Measurements from ENCODE around the gene SERTM1.

SERTM1 gene

DNA sequence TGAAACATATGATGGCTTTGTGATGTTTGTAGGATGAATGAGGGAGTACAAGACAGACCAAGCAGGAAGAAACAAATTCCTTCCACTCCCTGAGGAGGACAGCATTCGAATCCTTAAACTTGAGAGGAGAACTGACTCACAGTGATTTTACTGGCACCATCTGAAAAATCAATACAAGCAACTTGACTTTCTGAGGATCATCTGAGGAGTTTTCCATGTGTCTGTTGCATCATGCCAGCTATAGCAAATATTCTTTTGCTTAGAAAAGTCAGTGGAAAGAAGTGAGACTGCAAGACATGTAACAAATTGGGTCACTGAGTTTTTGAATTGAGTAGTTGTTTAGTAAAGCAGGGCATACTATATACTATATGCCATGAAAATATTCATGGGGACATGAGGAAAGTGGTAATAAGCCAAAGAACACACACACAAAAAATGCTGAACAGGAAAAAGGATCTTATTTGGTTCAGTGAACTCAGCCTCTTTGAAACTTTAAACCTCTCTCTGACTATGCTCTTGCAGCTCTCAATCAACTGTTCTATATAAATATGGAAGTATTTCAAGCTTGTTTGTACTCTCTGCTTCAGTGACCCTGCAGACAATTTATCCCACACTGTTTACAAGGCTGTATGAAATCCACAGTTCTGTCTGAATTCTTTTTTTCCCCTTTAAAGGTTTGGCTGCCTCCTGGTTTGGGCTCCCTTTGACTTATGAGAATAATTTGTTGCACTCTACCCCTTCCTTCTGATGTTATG lies 35.5 kb downstream of the SERTM1 start:
- DNase-seq (ENCODE audit: low read depth in 1 of 2, low spot score in 1 of 2) = no peak

DNA sequence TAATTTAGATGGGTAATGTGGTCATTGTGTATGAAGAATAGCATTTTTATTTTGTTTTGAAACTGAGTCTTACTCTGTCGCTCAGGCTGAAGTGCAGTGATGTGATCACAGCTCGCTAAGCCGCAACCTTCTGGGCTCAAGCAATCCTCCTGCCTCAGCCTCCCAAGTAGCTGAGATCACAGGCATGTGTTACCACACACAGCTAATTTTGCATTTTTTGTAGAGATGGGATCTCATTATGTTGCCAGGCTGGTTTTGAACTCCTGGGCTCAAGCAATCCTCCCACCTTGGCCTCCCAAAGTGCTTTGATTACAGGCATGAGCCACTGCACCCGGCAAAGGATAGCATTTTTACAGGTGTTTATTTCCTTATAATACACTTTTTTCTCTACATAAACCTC lies 36.6 kb downstream of the SERTM1 start:
- no peak for DNase-seq (ENCODE audit: low read depth in 1 of 2, low spot score in 1 of 2)

DNA sequence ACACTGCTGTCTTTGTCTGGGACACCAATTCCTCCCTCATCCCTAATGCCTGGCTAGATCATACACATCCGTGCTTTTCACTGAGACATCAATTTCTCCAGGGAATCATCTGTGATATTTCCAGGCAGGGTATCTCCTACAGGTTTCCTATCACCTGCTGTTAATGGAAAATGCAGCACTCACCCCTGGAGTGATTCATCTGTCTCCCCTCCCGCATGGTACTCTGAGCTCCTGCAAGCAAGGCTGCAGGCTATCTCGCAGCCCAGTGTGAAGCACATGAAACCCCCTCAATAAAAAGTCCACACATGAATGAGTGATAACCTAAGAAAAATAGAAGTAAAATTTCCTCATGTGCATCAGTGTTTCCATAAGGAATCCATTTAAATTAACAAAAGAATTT lies 38.5 kb downstream of the SERTM1 start:
- DNase-seq (ENCODE audit: low read depth in 1 of 2, low spot score in 1 of 2) = no peak

DNA sequence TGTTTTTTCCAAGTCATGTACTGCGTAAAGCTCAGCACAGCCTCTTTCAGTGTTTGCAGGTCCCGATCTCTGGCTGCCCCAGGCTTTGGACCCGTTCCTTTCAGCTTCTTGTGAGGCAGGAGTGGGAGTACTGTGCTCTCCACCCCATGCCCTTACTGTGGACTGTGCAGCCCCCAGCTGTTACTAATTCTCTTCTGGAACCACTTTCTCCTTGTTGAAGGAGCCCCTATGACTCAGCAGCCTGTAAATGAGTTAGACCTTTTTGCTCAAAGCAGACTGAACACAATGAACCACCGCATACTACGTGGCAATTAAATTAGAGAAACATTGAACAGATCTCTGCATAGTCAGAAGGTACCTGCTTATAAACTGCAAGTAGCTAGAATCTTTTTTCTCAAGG lies 39.0 kb downstream of the SERTM1 start:
- no peak for DNase-seq (ENCODE audit: low read depth in 1 of 2, low spot score in 1 of 2)

DNA sequence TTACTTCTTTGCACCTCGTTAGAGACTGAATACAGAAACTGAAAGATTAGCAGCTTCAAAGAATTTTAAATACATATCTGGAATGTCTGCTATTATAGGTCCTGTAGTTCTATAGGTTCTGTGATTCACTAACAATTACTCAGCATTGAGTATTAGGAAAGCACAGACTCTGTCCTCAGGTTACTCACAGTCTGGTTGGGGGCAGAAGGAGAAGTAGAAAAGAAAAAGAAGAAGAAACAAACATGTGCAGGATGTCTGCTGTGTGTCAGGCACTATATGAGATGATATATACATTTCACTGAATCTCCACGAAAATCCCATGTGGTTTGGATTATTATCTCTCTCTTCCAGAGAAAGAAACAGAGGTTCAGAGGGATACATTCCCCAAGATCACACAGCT lies 40.1 kb downstream of the SERTM1 start:
- no peak for DNase-seq (ENCODE audit: low read depth in 1 of 2, low spot score in 1 of 2)

DNA sequence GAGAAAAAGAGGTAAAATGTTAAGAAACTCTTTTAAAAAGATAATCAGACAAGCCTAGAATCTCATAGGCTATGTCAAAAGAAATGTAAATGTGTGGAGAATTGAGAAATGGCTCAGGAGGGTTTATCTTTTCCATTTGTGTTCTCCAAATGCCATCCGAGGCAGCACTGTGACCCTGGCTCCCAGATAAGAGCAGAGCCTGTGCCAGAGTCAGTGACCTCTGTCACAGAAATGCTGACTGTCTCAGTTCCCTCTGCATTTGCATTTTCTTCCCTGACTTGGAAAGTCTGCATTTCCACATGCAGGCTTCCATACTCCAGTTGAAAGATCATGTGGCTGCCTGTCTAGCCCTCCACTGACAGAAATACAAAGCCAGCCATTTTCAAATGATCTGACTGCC lies 42.0 kb downstream of the SERTM1 start:
- no peak for DNase-seq (ENCODE audit: low read depth in 1 of 2, low spot score in 1 of 2)

DNA sequence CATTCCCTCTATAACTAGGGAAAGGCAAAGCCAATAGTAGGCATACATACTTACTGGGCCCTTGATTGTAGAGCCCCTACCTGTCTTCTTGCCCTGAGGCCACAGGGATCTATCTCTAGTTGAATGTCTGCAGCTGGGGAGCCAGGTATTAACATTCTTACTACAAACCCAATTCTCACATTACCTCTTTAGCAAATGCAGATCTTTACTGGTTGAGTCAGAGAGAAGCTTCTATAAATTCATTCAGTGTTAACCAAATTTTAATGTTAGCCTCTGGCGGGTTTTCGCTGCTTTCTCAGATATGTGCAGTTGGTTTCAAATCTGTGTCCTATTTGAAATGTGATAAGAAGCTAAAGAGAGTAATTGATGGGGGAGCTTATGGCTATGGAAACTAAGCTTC lies 43.2 kb downstream of the SERTM1 start:
- no peak for DNase-seq (ENCODE audit: low read depth in 1 of 2, low spot score in 1 of 2)

DNA sequence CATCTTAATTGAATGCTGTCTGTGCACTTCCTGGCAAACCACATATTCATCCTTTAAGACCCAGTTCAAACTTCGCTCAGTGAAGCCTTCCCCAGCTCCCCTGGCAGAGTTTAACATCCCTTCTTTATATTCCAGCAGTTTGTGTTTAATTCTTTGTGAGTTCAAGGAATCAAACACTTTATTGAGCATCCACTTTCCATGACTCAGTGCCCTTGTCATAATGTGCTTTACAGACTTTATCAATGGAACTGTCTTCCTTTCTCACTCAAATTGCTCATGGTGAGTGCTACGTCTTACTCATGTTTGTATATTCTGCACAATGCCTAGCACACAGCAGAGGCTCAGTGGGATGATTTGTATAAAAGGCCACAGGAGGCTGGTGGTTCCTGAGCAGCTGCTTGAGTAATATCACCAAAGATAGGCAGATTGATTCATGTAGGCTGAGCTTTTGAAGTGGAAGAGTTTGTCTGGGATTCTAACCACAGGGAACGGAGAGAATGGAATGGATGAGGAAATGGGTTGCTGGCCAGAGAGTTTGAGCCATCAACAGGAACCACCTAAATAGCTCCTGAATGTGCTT lies 44.2 kb downstream of the SERTM1 start:
- DNase-seq (ENCODE audit: low read depth in 1 of 2, low spot score in 1 of 2) = no peak

DNA sequence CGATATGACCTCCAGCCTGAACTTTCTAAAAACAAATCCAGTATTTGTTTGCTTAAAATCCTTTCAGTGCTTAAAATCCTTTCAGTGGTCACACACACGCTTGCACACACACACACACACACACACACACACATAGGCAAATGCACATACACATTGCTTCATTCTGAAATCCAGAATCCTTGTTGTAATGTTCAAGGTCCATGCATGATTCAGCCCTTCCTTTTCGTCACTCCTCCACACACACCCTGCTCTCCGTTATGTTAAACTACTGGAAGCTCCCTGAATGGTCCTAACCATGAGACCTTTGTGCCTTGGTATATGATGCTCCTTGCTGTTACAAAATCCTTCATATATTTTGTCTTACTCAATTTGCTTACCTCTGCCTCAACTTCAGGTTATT lies 44.9 kb downstream of the SERTM1 start:
- DNase-seq (ENCODE audit: low read depth in 1 of 2, low spot score in 1 of 2) = no peak

DNA sequence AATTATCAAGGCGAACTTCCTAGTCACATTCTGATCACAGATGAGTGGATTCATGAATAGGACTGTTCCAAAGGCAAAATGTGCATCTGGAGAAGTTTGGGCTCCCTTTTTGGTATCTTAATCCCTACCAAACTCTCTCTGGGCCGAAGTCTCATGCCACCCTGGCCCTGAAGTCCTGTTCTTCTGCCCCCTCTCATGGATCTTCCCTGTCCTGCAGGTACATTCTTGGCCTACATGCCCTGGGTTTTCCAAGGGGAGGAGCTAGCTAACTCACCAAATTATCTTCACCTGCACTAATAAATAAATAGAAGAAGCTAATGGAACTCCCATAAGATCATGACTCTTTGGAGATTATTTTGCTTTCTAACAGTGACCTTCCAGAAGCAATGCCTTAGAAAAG lies 50.3 kb downstream of the SERTM1 start:
- DNase-seq (ENCODE audit: low read depth in 1 of 2, low spot score in 1 of 2) = no peak

DNA sequence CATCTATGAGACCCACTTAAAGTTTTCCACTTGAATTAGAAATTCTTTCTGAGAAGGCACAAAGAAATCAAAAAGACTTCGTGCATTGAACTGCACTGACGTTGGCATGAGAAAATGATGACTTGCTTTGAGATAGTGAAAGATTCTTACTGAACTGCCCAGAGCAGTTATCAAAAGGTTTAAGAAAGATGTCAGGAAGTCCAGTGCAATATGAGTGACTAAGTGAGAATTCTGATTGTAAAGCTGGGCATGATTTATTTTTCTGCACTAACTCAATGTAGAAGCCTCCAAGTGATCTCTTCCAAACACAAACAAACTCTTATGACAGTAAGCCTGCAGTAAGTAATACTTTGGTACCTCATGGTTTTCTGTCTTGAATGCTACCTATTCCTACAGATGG lies 52.1 kb downstream of the SERTM1 start:
- no peak for DNase-seq (ENCODE audit: low read depth in 1 of 2, low spot score in 1 of 2)

DNA sequence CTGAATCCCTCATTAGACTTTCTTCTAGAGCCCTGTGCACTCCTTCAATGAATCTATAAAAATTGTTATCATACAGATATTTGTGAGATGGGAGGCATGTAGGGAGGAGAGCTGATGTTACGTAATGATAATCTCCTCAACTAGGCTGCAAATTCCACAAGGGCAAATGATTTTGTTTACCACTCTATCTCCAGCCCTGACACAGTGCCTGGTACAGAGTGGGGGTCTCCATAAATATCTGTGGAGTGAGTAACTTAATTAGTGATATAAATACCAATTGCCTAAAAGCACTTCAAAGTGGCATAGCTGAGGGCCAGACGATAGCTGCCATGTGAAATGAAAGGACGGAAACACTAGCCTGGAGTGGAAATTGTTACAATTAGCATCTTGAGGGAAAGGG lies 54.2 kb downstream of the SERTM1 start:
- no peak for DNase-seq (ENCODE audit: low read depth in 1 of 2, low spot score in 1 of 2)

DNA sequence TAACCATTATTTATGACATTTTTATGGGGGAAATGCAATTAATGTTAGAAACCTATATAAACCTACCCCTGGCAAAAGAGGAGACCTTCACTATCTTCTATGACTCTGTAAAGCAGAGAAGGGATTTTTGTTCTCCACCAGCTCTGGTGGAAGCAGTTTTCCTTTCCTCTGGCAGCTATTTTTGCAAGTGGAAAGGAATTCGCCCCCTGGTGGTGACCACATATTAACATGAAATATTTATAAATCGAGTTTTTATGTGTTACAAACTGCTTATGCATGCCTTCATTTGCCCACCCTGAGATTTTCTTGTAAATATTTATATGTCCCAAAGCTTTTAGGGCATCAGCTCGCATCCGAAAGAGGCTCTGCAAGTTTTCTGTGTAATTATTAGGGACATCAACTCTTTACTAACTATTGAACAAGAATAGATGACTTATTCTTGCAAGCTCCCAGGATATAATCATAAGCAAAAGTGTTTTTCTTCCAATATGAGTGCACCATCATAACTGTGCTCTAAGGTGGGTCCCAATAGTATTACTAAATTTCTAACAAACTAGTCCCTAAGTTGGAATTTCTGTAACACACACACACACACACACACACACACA lies 62.4 kb downstream of the SERTM1 start:
- no peak for DNase-seq (ENCODE audit: low read depth in 1 of 2, low spot score in 1 of 2)

DNA sequence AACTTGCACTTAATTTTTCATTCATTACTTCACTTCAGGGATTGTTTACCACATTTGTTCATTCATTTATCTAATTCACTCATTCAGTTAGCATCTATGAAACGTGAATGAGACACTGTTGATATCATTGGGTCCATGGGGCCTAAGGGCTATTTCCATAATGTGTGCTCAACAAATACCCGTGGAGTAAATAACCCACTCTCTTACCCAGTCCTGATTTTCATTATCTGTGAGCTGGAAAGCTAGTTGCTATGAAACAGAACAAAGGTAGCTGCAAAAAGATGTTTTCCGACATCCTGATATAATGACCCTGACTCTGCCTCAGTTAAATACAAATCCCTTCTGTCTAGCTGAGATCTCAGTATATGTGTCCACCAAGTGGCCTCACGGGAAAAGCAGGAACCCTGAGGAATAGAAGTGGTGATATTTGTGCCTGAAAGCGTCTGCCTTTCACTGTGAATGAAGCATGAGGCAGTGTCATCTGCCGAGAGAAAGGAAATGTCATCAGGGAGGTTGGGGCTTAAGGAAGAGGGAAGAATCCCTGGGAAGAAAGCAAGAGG lies 63.8 kb downstream of the SERTM1 start:
- DNase-seq (ENCODE audit: low read depth in 1 of 2, low spot score in 1 of 2) = no peak

DNA sequence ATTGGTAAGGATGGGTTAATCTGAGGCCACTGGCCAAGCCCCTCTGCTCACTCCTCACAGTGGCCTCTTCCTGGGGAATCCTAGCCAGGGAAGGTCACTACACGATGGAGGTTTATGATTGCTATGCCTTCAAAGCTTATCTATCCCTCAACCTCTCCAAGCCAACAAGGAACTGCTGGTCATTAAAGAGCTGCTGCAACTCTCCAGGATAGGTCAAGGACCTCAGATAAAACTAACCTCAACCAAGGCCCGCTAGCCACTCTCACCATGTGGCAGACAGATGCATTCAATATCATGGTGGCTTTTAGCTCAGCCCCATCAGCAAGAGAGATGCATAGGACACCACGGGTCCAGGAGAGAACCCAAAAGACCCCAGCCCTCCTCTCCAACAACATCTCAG lies 71.6 kb downstream of the SERTM1 start:
- DNase-seq (ENCODE audit: low read depth in 1 of 2, low spot score in 1 of 2) = no peak

DNA sequence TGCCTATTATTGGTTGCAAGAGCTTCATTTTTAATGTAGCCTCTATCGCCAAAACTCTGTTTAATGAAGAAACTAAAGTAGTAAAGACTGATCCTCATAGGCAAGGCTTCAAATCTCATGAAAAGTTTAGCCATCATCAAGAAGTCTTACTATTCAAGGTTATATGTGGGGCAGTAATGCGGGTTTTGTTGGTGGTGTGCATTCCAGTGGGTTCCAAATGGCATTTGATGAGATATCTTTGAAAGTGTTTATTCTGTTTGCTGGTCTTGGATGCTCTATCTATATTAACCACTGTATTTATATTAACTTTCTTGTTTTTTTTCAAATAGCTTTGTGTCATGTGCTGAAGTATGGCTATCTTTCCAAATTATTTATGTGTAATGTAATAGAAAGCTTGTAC lies 72.2 kb downstream of the SERTM1 start:
- no peak for DNase-seq (ENCODE audit: low read depth in 1 of 2, low spot score in 1 of 2)
